ENCODE data around the gene TMEM151B. TPM values are rescaled to one million over a fixed set of nuclear protein-coding genes. Genes with fewer than 3 reads are reported as not detected.

TMEM151B gene
- total and polyA plus RNA-seq, 9 of the 15 experiments (the other 6 are each of a cell fraction or from before 2014, with no cell fraction given) = not detected

GRCh38 chr6:44301782-44302564 is 31.7 kb downstream of the TMEM151B start (continued):
- TF ChIP-seq TFAP4 (CRISPR knock-in tag; IDR thresholded peaks at IDR 0.05; ENCODE audit: borderline replicate concordance) (no peak), TRIM25 (IDR thresholded peaks at IDR 0.05; ENCODE audit: borderline replicate concordance) (no peak), ZNF398 (CRISPR knock-in tag; IDR thresholded peaks at IDR 0.05) (no peak), MITF (IDR thresholded peaks at IDR 0.05) (no peak), SRSF9 (IDR thresholded peaks at IDR 0.05; ENCODE audit: borderline replicate concordance, low read depth, low read length) (no peak), LARP7 (IDR thresholded peaks at IDR 0.05) (no peak)

All from K562 (cell line).